GM12878 (cell line): ENCODE measurements around the gene KIF15. TPM values are rescaled to one million over a fixed set of nuclear protein-coding genes. Genes with fewer than 3 reads are reported as not detected.

Experiments
- CBX3 ChIP-seq: fragments of 200-600 bp; sonication (generic); IDR thresholded peaks from 2 replicates; pipeline ENCODE4 v1.6.1; 2016; ENCODE audit warnings: low read depth, borderline replicate concordance
- E2F8 ChIP-seq: fragments of 450-650 bp; IDR thresholded peaks from 2 replicates; pipeline ENCODE4 v1.6.1; 2018; ENCODE audit warnings: mild to moderate bottlenecking, low read depth, moderate library complexity; ENCODE audit not compliant: partially characterized antibody
- ESRRA ChIP-seq: IDR thresholded peaks from 2 replicates; pipeline ENCODE4 v1.6.1; 2012; ENCODE audit warnings: mild to moderate bottlenecking, low read length, improper control_type of control experiment
- MEF2A ChIP-seq: IDR thresholded peaks from 2 replicates; pipeline ENCODE4 v1.6.1; 2011; ENCODE audit warnings: low read depth, mild to moderate bottlenecking, low read length, moderate library complexity; ENCODE audit not compliant: insufficient read depth
- NFYA ChIP-seq: IDR thresholded peaks from 2 replicates; pipeline ENCODE4 v1.6.1; 2011; ENCODE audit warnings: low read depth, mild to moderate bottlenecking, low read length, improper control_type of control experiment, borderline replicate concordance
- NKRF ChIP-seq: fragments of 450-650 bp; conservative IDR thresholded peaks from 2 replicates; pipeline ENCODE4 v1.6.1; 2017; ENCODE audit warnings: mild to moderate bottlenecking, moderate library complexity
- PRDM15 ChIP-seq: fragments of 450-650 bp; formaldehyde crosslinking; IDR thresholded peaks from 2 replicates; pipeline ENCODE4 v1.4.0; 2020; ENCODE audit warnings: mild to moderate bottlenecking, moderate library complexity
- RCOR1 ChIP-seq: conservative IDR thresholded peaks from 2 replicates; pipeline ENCODE4 v1.6.1; 2012; ENCODE audit warnings: low read depth, low read length, improper control_type of control experiment
- RELA ChIP-seq: fragments of 450-650 bp; IDR thresholded peaks from 2 replicates; pipeline ENCODE4 v1.8.0; 2014; ENCODE audit warnings: borderline replicate concordance; ENCODE audit not compliant: partially characterized antibody
- TAF1 ChIP-seq: IDR thresholded peaks from 2 replicates; pipeline ENCODE4 v1.6.1; 2011; ENCODE audit warnings: mild to moderate bottlenecking, low read depth, low read length, borderline replicate concordance
- polyA plus RNA-seq, 11 experiments: library from polyadenylated mRNA; depleted of rRNA in 4 of 11; unstranded in 6 of 11; stranded (reverse) in 5 of 11; fragments of >200 nt; fragmentation: Nextera tagmentation in 4 of 11; fragmentation: Illumina TruSeq in 1 of 11; extraction: Ambion mirVana in 4 of 11; extraction: Trizol in 1 of 11; gene quantifications; 1 replicate in 1 of 11; 2 replicates in 10 of 11; pipeline versions ENCODE4 v1.2.1 to v1.2.3, GENCODE V29; 2011 to 2016; ENCODE audit warnings: inconsistent platforms in 2 of 11, missing spikeins in 2 of 11, low read depth in 1 of 11
- total RNA-seq, 4 experiments: library from RNA; depleted of rRNA in 3 of 4; stranded (reverse); fragments of >200 nt in 3 of 4; fragmentation: Illumina TruSeq in 1 of 4; extraction: Trizol in 1 of 4; gene quantifications; 2 replicates each; pipeline versions ENCODE4 v1.2.1 to v1.2.3, GENCODE V29; 2013 to 2021
- TF ChIP-seq, protein P1 (sequence below): fragments of 450-650 bp; formaldehyde crosslinking; IDR thresholded peaks from 2 replicates; pipeline ENCODE4 v1.5.0; 2022; ENCODE audit warnings: mild to moderate bottlenecking, missing genetic modification characterization

KIF15 gene
- total and polyA plus RNA-seq, 10 of the 15 experiments (the other 5 are each of a cell fraction or from before 2014, with no cell fraction given) = 12.3 to 51.8 (median 26.0) TPM

- peak; percentile 77 for TF ChIP-seq E2F8
- peak; percentile 89; the same call in 1 of the 2 replicates for TF ChIP-seq RCOR1
- TF ChIP-seq, protein P1, sequence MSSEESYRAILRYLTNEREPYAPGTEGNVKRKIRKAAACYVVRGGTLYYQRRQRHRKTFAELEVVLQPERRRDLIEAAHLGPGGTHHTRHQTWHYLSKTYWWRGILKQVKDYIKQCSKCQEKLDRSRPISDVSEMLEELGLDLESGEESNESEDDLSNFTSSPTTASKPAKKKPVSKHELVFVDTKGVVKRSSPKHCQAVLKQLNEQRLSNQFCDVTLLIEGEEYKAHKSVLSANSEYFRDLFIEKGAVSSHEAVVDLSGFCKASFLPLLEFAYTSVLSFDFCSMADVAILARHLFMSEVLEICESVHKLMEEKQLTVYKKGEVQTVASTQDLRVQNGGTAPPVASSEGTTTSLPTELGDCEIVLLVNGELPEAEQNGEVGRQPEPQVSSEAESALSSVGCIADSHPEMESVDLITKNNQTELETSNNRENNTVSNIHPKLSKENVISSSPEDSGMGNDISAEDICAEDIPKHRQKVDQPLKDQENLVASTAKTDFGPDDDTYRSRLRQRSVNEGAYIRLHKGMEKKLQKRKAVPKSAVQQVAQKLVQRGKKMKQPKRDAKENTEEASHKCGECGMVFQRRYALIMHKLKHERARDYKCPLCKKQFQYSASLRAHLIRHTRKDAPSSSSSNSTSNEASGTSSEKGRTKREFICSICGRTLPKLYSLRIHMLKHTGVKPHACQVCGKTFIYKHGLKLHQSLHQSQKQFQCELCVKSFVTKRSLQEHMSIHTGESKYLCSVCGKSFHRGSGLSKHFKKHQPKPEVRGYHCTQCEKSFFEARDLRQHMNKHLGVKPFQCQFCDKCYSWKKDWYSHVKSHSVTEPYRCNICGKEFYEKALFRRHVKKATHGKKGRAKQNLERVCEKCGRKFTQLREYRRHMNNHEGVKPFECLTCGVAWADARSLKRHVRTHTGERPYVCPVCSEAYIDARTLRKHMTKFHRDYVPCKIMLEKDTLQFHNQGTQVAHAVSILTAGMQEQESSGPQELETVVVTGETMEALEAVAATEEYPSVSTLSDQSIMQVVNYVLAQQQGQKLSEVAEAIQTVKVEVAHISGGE (CRISPR knock-in tag) = no peak
- TF ChIP-seq NFYA = no peak
- TF ChIP-seq RELA = peak; percentile 90
- no peak for TF ChIP-seq CBX3
- no peak for TF ChIP-seq PRDM15 (CRISPR knock-in tag)
- peak; percentile 100 for TF ChIP-seq NKRF
- TF ChIP-seq TAF1 = peak; percentile 84
- TF ChIP-seq ESRRA = peak; percentile 84; the same call in 1 of the 2 replicates
- 0 out of 2 replicates have a peak, but pooled peaks have one; percentile 58 for TF ChIP-seq MEF2A
Measured at GRCh38 chr3:44761424-44762169, at the start of gene KIF15, which contains the start of gene KIAA1143 (continued).
